Glutamatergic neuron (in vitro differentiated cells): ENCODE results near the gene MSH5. TPM values are rescaled to one million over a fixed set of nuclear protein-coding genes. Genes with fewer than 3 reads are reported as not detected.

ENCODE experiments used
- DNase-seq: peaks from one replicate; pipeline ENCODE4 v3.0.0; 2022
- H3K27ac Mint-ChIP-seq: one replicate; pipeline ENCODE4 v1.8.0; 2020; ENCODE audit warnings: mild to moderate bottlenecking, mixed read lengths, inconsistent platforms; ENCODE audit not compliant: unreplicated experiment
- H3K27me3 Mint-ChIP-seq: one replicate; pipeline ENCODE4 v1.8.0; 2020; ENCODE audit warnings: mild to moderate bottlenecking, moderate library complexity, mixed read lengths, inconsistent platforms; ENCODE audit not compliant: unreplicated experiment
- H3K36me3 Mint-ChIP-seq: one replicate; pipeline ENCODE4 v1.8.0; 2020; ENCODE audit warnings: mild to moderate bottlenecking, mixed read lengths, inconsistent platforms; ENCODE audit not compliant: unreplicated experiment
- H3K4me1 Mint-ChIP-seq: one replicate; pipeline ENCODE4 v1.8.0; 2020; ENCODE audit warnings: mild to moderate bottlenecking, low read depth, mixed read lengths, inconsistent platforms; ENCODE audit not compliant: unreplicated experiment
- H3K4me3 Mint-ChIP-seq: one replicate; pipeline ENCODE4 v1.8.0; 2020; ENCODE audit warnings: mild to moderate bottlenecking, mixed read lengths, inconsistent platforms; ENCODE audit not compliant: unreplicated experiment
- H3K9me3 Mint-ChIP-seq: one replicate; pipeline ENCODE4 v1.8.0; 2020; ENCODE audit warnings: mild to moderate bottlenecking, moderate library complexity, mixed read lengths, inconsistent platforms; ENCODE audit not compliant: unreplicated experiment
- CTCF ChIP-seq: fragments of 200-600 bp; sonication (generic); IDR thresholded peaks from one replicate; pipeline ENCODE4 v1.5.0; 2021; ENCODE audit not compliant: partially characterized antibody, unreplicated experiment
- total RNA-seq: library from RNA; stranded (reverse); fragmentation: NEBNext Ultra II Directional; extraction: Animal tissue kit (Norgen Biotek cat#: 25700); gene quantifications from one replicate; pipeline ENCODE4 v1.2.1, GENCODE V29; 2021; ENCODE audit not compliant: unreplicated experiment

The MSH5 gene
- total RNA-seq, 1 donor from 2014 or later, result 25.7 TPM

- peaks cover 14% of the 10 kb centered on the region for H3K36me3 Mint-ChIP-seq
- H3K4me1 Mint-ChIP-seq, result peaks cover 8% of the 10 kb centered on the region
- no peak for DNase-seq
- peaks cover 13% of the 10 kb centered on the region for H3K9me3 Mint-ChIP-seq
- peak within 1 kb of the TSS; percentile 98 for H3K4me3 Mint-ChIP-seq
- H3K27ac Mint-ChIP-seq, result peak within 1 kb of the TSS; percentile 96
- peaks cover 19% of the 10 kb centered on the region for H3K27me3 Mint-ChIP-seq
- TF ChIP-seq CTCF, result no peak
Observed at GRCh38 chr6:31728767-31729514, 10.9 kb upstream of the MSH5 start, which contains the start of gene DDAH2. Gene DDAH2, minus strand, starts transcription at chr6:31729299. Its CDS starts 138 bp downstream, at chr6:31729161.

- peaks cover 14% of the 10 kb centered on the region for H3K36me3 Mint-ChIP-seq
Observed at GRCh38 chr6:31729515-31729978, 10.3 kb upstream of the MSH5 start.

GRCh38 chr6:31729979-31730630, 9.7 kb upstream of the MSH5 start:
- Mint-ChIP-seq H3K4me1 (peaks cover 10% of the 10 kb centered on the region), H3K27me3 (peaks cover 22% of the 10 kb centered on the region), H3K27ac (peak overlapping the region; percentile 96), H3K36me3 (peaks cover 14% of the 10 kb centered on the region), H3K4me3 (peak overlapping the region; percentile 98), H3K9me3 (peaks cover 15% of the 10 kb centered on the region)
- DNase-seq, result peak; percentile 95
- TF ChIP-seq CTCF, result no peak

More at GRCh38 chr6:31729515-31729978, 10.3 kb upstream of the MSH5 start:
- Mint-ChIP-seq H3K27ac (peak overlapping the region; percentile 96), H3K4me1 (peaks cover 10% of the 10 kb centered on the region), H3K27me3 (peaks cover 21% of the 10 kb centered on the region), H3K9me3 (peaks cover 13% of the 10 kb centered on the region), H3K4me3 (peak overlapping the region; percentile 98)
- peak; percentile 66 for TF ChIP-seq CTCF
- DNase-seq, result peak; percentile 90

GRCh38 chr6:31730631-31731086, 9.1 kb upstream of the MSH5 start:
- DNase-seq, result no peak
- peaks cover 10% of the 10 kb centered on the region for H3K4me1 Mint-ChIP-seq
- peaks cover 17% of the 10 kb centered on the region for H3K9me3 Mint-ChIP-seq
- H3K4me3 Mint-ChIP-seq, result peak overlapping the region; percentile 98
- H3K36me3 Mint-ChIP-seq, result peaks cover 12% of the 10 kb centered on the region
- H3K27ac Mint-ChIP-seq, result peak overlapping the region; percentile 96
- TF ChIP-seq CTCF, result no peak
- peaks cover 22% of the 10 kb centered on the region for H3K27me3 Mint-ChIP-seq
